HepG2 (cell line): ENCODE results near the gene MYOT.

Experiments
- NFYB ChIP-seq: sonication (generic); formaldehyde crosslinking; IDR thresholded peaks from 2 replicates; pipeline ENCODE4 v1.4.0; 2020; ENCODE audit warnings: missing genetic modification reagents
- ZNF317 ChIP-seq: sonication (generic); formaldehyde crosslinking; IDR thresholded peaks from 2 replicates; pipeline ENCODE4 v1.5.0; 2020; ENCODE audit warnings: mild to moderate bottlenecking, missing genetic modification reagents
- ZNF354B ChIP-seq: sonication (generic); formaldehyde crosslinking; IDR thresholded peaks from 2 replicates; pipeline ENCODE4 v1.8.0; 2022; ENCODE audit warnings: mild to moderate bottlenecking, missing genetic modification reagents
- TF ChIP-seq, protein P1 (sequence below): sonication (generic); formaldehyde crosslinking; IDR thresholded peaks from 2 replicates; pipeline ENCODE4 v1.9.0; 2022; ENCODE audit warnings: low read depth, missing genetic modification reagents

DNA sequence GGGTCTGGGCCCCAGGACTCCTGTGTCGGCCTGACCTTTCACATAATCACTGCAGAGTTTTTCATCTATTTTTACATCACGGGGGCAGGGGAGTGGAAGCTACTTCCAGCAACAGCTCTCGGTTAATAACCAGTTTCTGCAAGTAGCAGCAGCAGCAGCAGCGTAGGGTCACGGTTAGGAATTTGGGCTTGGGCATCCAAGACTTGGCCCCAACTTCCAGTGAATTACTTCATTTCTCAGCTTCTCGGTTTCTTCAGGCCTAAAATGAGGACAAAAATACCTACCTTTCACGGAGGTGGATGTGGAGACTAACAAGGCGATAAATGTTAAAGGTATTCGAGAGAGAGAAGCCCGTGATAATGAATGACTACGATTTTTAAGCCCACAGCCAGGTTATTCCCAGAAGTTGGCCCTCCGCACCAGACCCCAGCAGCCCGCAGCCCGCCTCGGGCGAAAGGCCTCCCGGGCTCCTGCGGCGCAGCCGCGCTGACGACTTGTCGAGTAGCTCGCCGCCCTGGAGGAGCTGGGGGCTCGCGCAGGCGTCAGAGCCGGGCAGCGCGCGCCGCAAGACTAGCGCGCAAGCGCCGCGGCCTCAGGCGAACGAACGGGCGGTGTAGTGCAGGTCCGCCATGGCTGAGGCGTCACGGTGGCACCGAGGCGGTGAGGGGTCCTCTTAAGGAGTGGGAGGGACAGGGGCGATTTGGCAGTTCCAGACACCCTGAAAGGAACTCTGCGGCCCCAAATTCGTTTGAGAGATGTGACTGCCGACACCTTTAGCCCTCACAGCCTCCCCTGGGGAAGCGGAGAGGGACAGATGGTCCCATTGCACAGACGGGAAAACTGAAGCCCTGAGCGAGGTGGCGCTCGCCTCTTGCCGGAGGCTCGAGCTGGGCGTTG, 21.5 kb downstream of the MYOT start, which contains the start of gene PKD2L2:
- TF ChIP-seq NFYB (CRISPR knock-in tag): no peak
- TF ChIP-seq, protein P1, sequence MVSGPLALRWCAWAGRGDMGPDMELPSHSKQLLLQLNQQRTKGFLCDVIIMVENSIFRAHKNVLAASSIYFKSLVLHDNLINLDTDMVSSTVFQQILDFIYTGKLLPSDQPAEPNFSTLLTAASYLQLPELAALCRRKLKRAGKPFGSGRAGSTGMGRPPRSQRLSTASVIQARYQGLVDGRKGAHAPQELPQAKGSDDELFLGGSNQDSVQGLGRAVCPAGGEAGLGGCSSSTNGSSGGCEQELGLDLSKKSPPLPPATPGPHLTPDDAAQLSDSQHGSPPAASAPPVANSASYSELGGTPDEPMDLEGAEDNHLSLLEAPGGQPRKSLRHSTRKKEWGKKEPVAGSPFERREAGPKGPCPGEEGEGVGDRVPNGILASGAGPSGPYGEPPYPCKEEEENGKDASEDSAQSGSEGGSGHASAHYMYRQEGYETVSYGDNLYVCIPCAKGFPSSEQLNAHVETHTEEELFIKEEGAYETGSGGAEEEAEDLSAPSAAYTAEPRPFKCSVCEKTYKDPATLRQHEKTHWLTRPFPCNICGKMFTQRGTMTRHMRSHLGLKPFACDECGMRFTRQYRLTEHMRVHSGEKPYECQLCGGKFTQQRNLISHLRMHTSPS (CRISPR knock-in tag): no peak
- TF ChIP-seq ZNF317 (CRISPR knock-in tag): no peak
- no peak for TF ChIP-seq ZNF354B (CRISPR knock-in tag)
